Chondrocyte (in vitro differentiated cells): ENCODE results near the gene TMEM219. TPM values are rescaled to one million over a fixed set of nuclear protein-coding genes. Genes with fewer than 3 reads are reported as not detected.

ENCODE experiments used
- DNase-seq: peaks from one replicate; pipeline ENCODE4 v3.0.0; 2021; ENCODE audit warnings: mixed read lengths, low spot score
- H3K27ac Mint-ChIP-seq: one replicate; pipeline ENCODE4 v1.8.0; 2021; ENCODE audit warnings: mild to moderate bottlenecking, moderate library complexity, mixed read lengths; ENCODE audit not compliant: unreplicated experiment
- H3K27me3 Mint-ChIP-seq: 2 replicates; pipeline ENCODE4 v1.8.0; 2021; ENCODE audit warnings: low read depth, mixed read lengths
- H3K36me3 Mint-ChIP-seq: 2 replicates; pipeline ENCODE4 v1.8.0; 2021; ENCODE audit warnings: low read depth, mixed read lengths
- H3K4me1 Mint-ChIP-seq: 2 replicates; pipeline ENCODE4 v1.8.0; 2021; ENCODE audit warnings: low read depth, mild to moderate bottlenecking, mixed read lengths
- H3K4me3 Mint-ChIP-seq: one replicate; pipeline ENCODE4 v1.8.0; 2021; ENCODE audit warnings: mild to moderate bottlenecking, moderate library complexity, mixed read lengths; ENCODE audit not compliant: unreplicated experiment
- H3K9me3 Mint-ChIP-seq: 2 replicates; pipeline ENCODE4 v1.8.0; 2021; ENCODE audit warnings: low read depth, mixed read lengths
- CTCF ChIP-seq: fragments of 200-600 bp; sonication (generic); IDR thresholded peaks from 2 replicates; pipeline ENCODE4 v1.5.0; 2021; ENCODE audit warnings: antibody characterized with exemption, mild to moderate bottlenecking, moderate library complexity
- total RNA-seq: library from RNA; stranded (reverse); gene quantifications from 3 replicates; pipeline ENCODE4 v1.2.1, GENCODE V29; 2021

The TMEM219 gene
- total RNA-seq, 1 donor from 2014 or later = 122 TPM

GRCh38 chr16:29978564-29979270 lies 16.8 kb downstream of the TMEM219 start:
- Mint-ChIP-seq H3K36me3 (peaks cover 35% of the 10 kb centered on the region), H3K4me3 (no peak overlapping the region), H3K27ac (no peak overlapping the region), H3K4me1 (peaks cover 29% of the 10 kb centered on the region), H3K27me3 (no peaks in the 10 kb centered on the region), H3K9me3 (no peaks in the 10 kb centered on the region)
- TF ChIP-seq CTCF = no peak
- DNase-seq = no peak

- Mint-ChIP-seq H3K27ac (peak overlapping the region; percentile 36), H3K4me3 (no peak overlapping the region), H3K36me3 (peaks cover 49% of the 10 kb centered on the region), H3K4me1 (no peaks in the 10 kb centered on the region), H3K9me3 (no peaks in the 10 kb centered on the region), H3K27me3 (no peaks in the 10 kb centered on the region)
- DNase-seq = peak; percentile 77
- no peak for TF ChIP-seq CTCF
Measured at GRCh38 chr16:29982560-29983419, 20.9 kb downstream of the TMEM219 start.

- peaks cover 53% of the 10 kb centered on the region for H3K36me3 Mint-ChIP-seq
- no peak overlapping the region for H3K4me3 Mint-ChIP-seq
- no peaks in the 10 kb centered on the region for H3K4me1 Mint-ChIP-seq
- no peaks in the 10 kb centered on the region for H3K27me3 Mint-ChIP-seq
- no peaks in the 10 kb centered on the region for H3K9me3 Mint-ChIP-seq
- no peak for TF ChIP-seq CTCF
- peak; percentile 86 for DNase-seq
- no peak overlapping the region for H3K27ac Mint-ChIP-seq
Measured at GRCh38 chr16:29983420-29984136, 21.7 kb downstream of the TMEM219 start.

GRCh38 chr16:29984137-29984763 lies 22.4 kb downstream of the TMEM219 start:
- Mint-ChIP-seq H3K4me1 (no peaks in the 10 kb centered on the region), H3K9me3 (no peaks in the 10 kb centered on the region)
- no peak for TF ChIP-seq CTCF

GRCh38 chr16:29984764-29985147 lies 22.9 kb downstream of the TMEM219 start:
- peaks cover 49% of the 10 kb centered on the region for H3K36me3 Mint-ChIP-seq
- TF ChIP-seq CTCF = no peak
- H3K27me3 Mint-ChIP-seq = no peaks in the 10 kb centered on the region
- H3K27ac Mint-ChIP-seq = no peak overlapping the region
- H3K4me3 Mint-ChIP-seq = no peak overlapping the region
- no peaks in the 10 kb centered on the region for H3K9me3 Mint-ChIP-seq
- H3K4me1 Mint-ChIP-seq = no peaks in the 10 kb centered on the region
- no peak for DNase-seq

More at GRCh38 chr16:29984137-29984763, 22.4 kb downstream of the TMEM219 start:
- no peaks in the 10 kb centered on the region for H3K27me3 Mint-ChIP-seq
- DNase-seq = peak; percentile 36
- no peak overlapping the region for H3K27ac Mint-ChIP-seq
- H3K36me3 Mint-ChIP-seq = peaks cover 51% of the 10 kb centered on the region
- no peak overlapping the region for H3K4me3 Mint-ChIP-seq
